Endothelial cell (in vitro differentiated cells): ENCODE data around the gene RAB31. TPM values are rescaled to one million over a fixed set of nuclear protein-coding genes. Genes with fewer than 3 reads are reported as not detected.

ENCODE experiments used
- DNase-seq: peaks from one replicate; pipeline ENCODE4 v3.0.0; 2021; ENCODE audit warnings: low spot score
- H3K27ac Mint-ChIP-seq: one replicate; pipeline ENCODE4 v1.8.0; 2021; ENCODE audit warnings: mixed read lengths, inconsistent platforms; ENCODE audit not compliant: unreplicated experiment
- H3K27me3 Mint-ChIP-seq: one replicate; pipeline ENCODE4 v1.8.0; 2021; ENCODE audit warnings: mild to moderate bottlenecking, moderate library complexity, mixed read lengths, inconsistent platforms; ENCODE audit not compliant: unreplicated experiment
- H3K36me3 Mint-ChIP-seq: one replicate; pipeline ENCODE4 v1.8.0; 2021; ENCODE audit warnings: mild to moderate bottlenecking, low read depth, mixed read lengths, inconsistent platforms; ENCODE audit not compliant: unreplicated experiment
- H3K4me1 Mint-ChIP-seq: one replicate; pipeline ENCODE4 v1.8.0; 2021; ENCODE audit warnings: mild to moderate bottlenecking, mixed read lengths, inconsistent platforms; ENCODE audit not compliant: unreplicated experiment
- H3K4me3 Mint-ChIP-seq: one replicate; pipeline ENCODE4 v1.8.0; 2021; ENCODE audit warnings: mild to moderate bottlenecking, mixed read lengths, inconsistent platforms; ENCODE audit not compliant: unreplicated experiment
- H3K9me3 Mint-ChIP-seq: one replicate; pipeline ENCODE4 v1.8.0; 2021; ENCODE audit warnings: mixed read lengths, inconsistent platforms; ENCODE audit not compliant: unreplicated experiment
- total RNA-seq: library from RNA; stranded (reverse); fragmentation: NEBNext Ultra II Directional; extraction: Animal tissue kit (Norgen Biotek cat#: 25700); gene quantifications from one replicate; pipeline ENCODE4 v1.2.1, GENCODE V29; 2021; ENCODE audit not compliant: unreplicated experiment
- TF ChIP-seq, protein P1 (sequence below): fragments of 200-600 bp; sonication (generic); IDR thresholded peaks from one replicate; pipeline ENCODE4 v1.5.0; 2021; ENCODE audit warnings: antibody characterized with exemption; ENCODE audit not compliant: unreplicated experiment

The RAB31 gene
- total RNA-seq, 1 donor from 2014 or later, result 88.8 TPM

DNA sequence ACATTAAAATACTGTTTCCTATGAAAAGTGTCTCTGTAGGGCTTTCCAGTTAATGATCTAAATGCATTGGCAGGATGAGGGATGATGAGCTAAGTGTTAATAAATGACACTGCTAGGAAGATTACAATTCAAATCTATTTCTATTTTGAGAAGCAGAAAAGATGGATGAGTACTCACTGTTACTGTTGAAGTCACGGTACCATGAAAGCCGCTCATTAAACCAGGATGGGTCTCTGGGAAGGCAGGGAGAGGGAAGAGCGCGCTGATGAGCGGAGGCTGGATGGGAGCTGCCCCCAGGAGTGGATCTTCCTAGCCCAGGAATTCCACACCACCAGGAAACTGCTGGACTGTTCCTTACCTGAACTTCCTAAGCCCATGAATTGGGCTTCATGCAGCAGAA lies 150.5 kb downstream of the RAB31 start:
- H3K4me3 Mint-ChIP-seq, result peak overlapping the region; percentile 35
- no peaks in the 10 kb centered on the region for H3K9me3 Mint-ChIP-seq
- H3K36me3 Mint-ChIP-seq, result peaks cover 26% of the 10 kb centered on the region
- TF ChIP-seq, protein P1, sequence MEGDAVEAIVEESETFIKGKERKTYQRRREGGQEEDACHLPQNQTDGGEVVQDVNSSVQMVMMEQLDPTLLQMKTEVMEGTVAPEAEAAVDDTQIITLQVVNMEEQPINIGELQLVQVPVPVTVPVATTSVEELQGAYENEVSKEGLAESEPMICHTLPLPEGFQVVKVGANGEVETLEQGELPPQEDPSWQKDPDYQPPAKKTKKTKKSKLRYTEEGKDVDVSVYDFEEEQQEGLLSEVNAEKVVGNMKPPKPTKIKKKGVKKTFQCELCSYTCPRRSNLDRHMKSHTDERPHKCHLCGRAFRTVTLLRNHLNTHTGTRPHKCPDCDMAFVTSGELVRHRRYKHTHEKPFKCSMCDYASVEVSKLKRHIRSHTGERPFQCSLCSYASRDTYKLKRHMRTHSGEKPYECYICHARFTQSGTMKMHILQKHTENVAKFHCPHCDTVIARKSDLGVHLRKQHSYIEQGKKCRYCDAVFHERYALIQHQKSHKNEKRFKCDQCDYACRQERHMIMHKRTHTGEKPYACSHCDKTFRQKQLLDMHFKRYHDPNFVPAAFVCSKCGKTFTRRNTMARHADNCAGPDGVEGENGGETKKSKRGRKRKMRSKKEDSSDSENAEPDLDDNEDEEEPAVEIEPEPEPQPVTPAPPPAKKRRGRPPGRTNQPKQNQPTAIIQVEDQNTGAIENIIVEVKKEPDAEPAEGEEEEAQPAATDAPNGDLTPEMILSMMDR, result no peak
- no peak overlapping the region for H3K27ac Mint-ChIP-seq
- H3K4me1 Mint-ChIP-seq, result peaks cover 35% of the 10 kb centered on the region
- peaks cover 4% of the 10 kb centered on the region for H3K27me3 Mint-ChIP-seq
- DNase-seq, result no peak

DNA sequence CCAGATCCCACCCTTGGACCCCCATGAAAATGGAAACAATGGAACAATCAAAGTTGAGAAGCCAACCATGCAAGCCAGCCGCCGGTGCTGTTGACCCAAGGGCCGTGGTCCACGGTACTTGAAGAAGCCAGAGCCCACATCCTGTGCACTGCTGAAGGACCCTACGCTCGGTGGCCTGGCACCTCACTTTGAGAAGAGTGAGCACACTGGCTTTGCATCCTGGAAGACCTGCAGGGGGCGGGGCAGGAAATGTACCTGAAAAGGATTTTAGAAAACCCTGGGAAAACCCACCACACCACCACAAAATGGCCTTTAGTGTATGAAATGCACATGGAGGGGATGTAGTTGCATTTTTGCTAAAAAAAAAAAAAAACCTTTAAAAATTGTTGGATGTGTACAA lies 151.1 kb downstream of the RAB31 start:
- Mint-ChIP-seq H3K4me1 (peaks cover 36% of the 10 kb centered on the region), H3K4me3 (no peak overlapping the region)
- TF ChIP-seq, protein P1, result no peak

GRCh38 chr18:9860682-9861081 lies 152.6 kb downstream of the RAB31 start:
- Mint-ChIP-seq H3K4me1 (peaks cover 24% of the 10 kb centered on the region), H3K27me3 (peaks cover 4% of the 10 kb centered on the region), H3K27ac (no peak overlapping the region), H3K36me3 (peaks cover 33% of the 10 kb centered on the region), H3K4me3 (peak overlapping the region; percentile 67), H3K9me3 (peaks cover 5% of the 10 kb centered on the region)
- no peak for DNase-seq
- TF ChIP-seq, protein P1, result no peak

More for the DNA sequence above, 151.1 kb downstream of the RAB31 start:
- no peak for DNase-seq
- no peaks in the 10 kb centered on the region for H3K9me3 Mint-ChIP-seq
- H3K27ac Mint-ChIP-seq, result no peak overlapping the region
- peaks cover 4% of the 10 kb centered on the region for H3K27me3 Mint-ChIP-seq
- peaks cover 26% of the 10 kb centered on the region for H3K36me3 Mint-ChIP-seq

GRCh38 chr18:9861157-9861556 lies 153.1 kb downstream of the RAB31 start:
- DNase-seq, result no peak
- no peak overlapping the region for H3K4me3 Mint-ChIP-seq
- peaks cover 38% of the 10 kb centered on the region for H3K36me3 Mint-ChIP-seq
- H3K27me3 Mint-ChIP-seq, result peaks cover 6% of the 10 kb centered on the region
- TF ChIP-seq, protein P1, result no peak
- H3K4me1 Mint-ChIP-seq, result peaks cover 20% of the 10 kb centered on the region
- H3K27ac Mint-ChIP-seq, result no peak overlapping the region
- peaks cover 9% of the 10 kb centered on the region for H3K9me3 Mint-ChIP-seq

DNA sequence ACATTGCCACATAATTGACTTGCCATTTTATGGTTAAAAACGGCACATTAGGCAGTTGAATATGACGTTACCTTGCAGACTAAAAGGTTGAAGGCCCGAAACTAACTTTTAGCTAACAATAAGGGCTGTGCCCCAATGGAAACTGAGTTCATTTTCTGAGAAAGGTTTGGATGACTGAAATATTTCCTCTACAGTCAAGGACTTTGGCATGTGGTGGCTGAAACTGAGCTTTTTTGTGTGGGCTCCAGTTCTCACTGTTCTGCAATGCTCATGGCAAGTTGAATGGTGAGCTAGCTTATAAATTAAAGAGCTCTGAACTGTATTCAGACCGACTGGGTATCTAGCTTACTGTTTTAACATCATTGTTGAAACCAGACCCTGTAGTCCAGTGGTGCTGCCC lies 153.8 kb downstream of the RAB31 start:
- DNase-seq, result no peak
- peaks cover 18% of the 10 kb centered on the region for H3K4me1 Mint-ChIP-seq
- peaks cover 8% of the 10 kb centered on the region for H3K27me3 Mint-ChIP-seq
- H3K9me3 Mint-ChIP-seq, result peaks cover 11% of the 10 kb centered on the region
- peaks cover 41% of the 10 kb centered on the region for H3K36me3 Mint-ChIP-seq
- TF ChIP-seq, protein P1, result no peak
- no peak overlapping the region for H3K4me3 Mint-ChIP-seq
- no peak overlapping the region for H3K27ac Mint-ChIP-seq
